Ectodermal cell (in vitro differentiated cells): ENCODE measurements around the gene EML6.

Experiments used
- H3K27ac ChIP-seq: 2 replicates; pipeline ENCODE4 v1.7.0; 2013; ENCODE audit warnings: mild to moderate bottlenecking, low read depth, low read length; ENCODE audit not compliant: insufficient read depth, poor library complexity, severe bottlenecking
- H3K27me3 ChIP-seq: 2 replicates; pipeline ENCODE4 v1.7.0; 2013; ENCODE audit warnings: mild to moderate bottlenecking, low read length; ENCODE audit not compliant: insufficient read depth, control insufficient read depth, poor library complexity, severe bottlenecking
- H3K36me3 ChIP-seq: one replicate; pipeline ENCODE4 v1.7.0; 2013; ENCODE audit warnings: low read length; ENCODE audit not compliant: control insufficient read depth, insufficient read depth
- H3K4me1 ChIP-seq: one replicate; pipeline ENCODE4 v1.7.0; 2013; ENCODE audit warnings: low read length; ENCODE audit not compliant: control insufficient read depth, insufficient read depth
- H3K4me3 ChIP-seq: 2 replicates; pipeline ENCODE4 v1.7.0; 2013; ENCODE audit warnings: low read depth, low read length, control low read depth; ENCODE audit not compliant: insufficient read depth
- H3K9me3 ChIP-seq: 2 replicates; pipeline ENCODE4 v1.7.0; 2013; ENCODE audit warnings: mild to moderate bottlenecking, low read length, moderate library complexity; ENCODE audit not compliant: control insufficient read depth
- WGBS, 2 experiments: methylation state at CpG; one replicate each; pipeline ENCODE4 v1.1.7; 2013; ENCODE audit warnings: missing lambda C conversion rate in 2 of 2; 5-methylcytosine and 5-hydroxymethylcytosine counted together

The EML6 gene

GRCh38 chr2:54946220-54946805 lies 222.9 kb downstream of the EML6 start:
- Histone ChIP-seq H3K27ac (no peak overlapping the region), H3K27me3 (no peaks in the 10 kb centered on the region), H3K4me3 (no peak overlapping the region), H3K4me1 (peaks cover 22% of the 10 kb centered on the region), H3K9me3 (no peaks in the 10 kb centered on the region), H3K36me3 (no peaks in the 10 kb centered on the region)
- 89 to 93% methylated on average over 9 of the region's 9 CpGs for WGBS, 2 experiments

GRCh38 chr2:54947136-54947535 lies 223.7 kb downstream of the EML6 start:
- no peaks in the 10 kb centered on the region for H3K27me3 ChIP-seq
- 85 to 90% methylated on average over 11 of the region's 11 CpGs for WGBS, 2 experiments
- H3K36me3 ChIP-seq = no peaks in the 10 kb centered on the region
- H3K9me3 ChIP-seq = no peaks in the 10 kb centered on the region
- peaks cover 22% of the 10 kb centered on the region for H3K4me1 ChIP-seq
- H3K4me3 ChIP-seq = no peak overlapping the region
- no peak overlapping the region for H3K27ac ChIP-seq

- no peaks in the 10 kb centered on the region for H3K27me3 ChIP-seq
- no peak overlapping the region for H3K4me3 ChIP-seq
- H3K9me3 ChIP-seq = no peaks in the 10 kb centered on the region
- no peak overlapping the region for H3K27ac ChIP-seq
- WGBS, 2 experiments = 87 to 90% methylated on average over 9 of the region's 9 CpGs
- H3K36me3 ChIP-seq = no peaks in the 10 kb centered on the region
- peaks cover 22% of the 10 kb centered on the region for H3K4me1 ChIP-seq
These were observed 224.2 kb downstream of the EML6 start for GRCh38 chr2:54947646-54948045.

GRCh38 chr2:54948120-54948519 lies 224.7 kb downstream of the EML6 start:
- Histone ChIP-seq H3K27ac (no peak overlapping the region), H3K4me3 (no peak overlapping the region), H3K9me3 (no peaks in the 10 kb centered on the region), H3K27me3 (no peaks in the 10 kb centered on the region), H3K4me1 (peaks cover 22% of the 10 kb centered on the region), H3K36me3 (no peaks in the 10 kb centered on the region)
- WGBS, 2 experiments = 81 to 82% methylated on average over 11 of the region's 12 CpGs

GRCh38 chr2:54949431-54949830 lies 226.0 kb downstream of the EML6 start:
- whole genome bisulfite sequencing, 2 experiments = 94 to 97% methylated on average over 6 of the region's 6 CpGs
- no peaks in the 10 kb centered on the region for H3K27me3 ChIP-seq
- H3K4me3 ChIP-seq = no peak overlapping the region
- H3K4me1 ChIP-seq = peaks cover 22% of the 10 kb centered on the region
- no peak overlapping the region for H3K27ac ChIP-seq
- H3K9me3 ChIP-seq = no peaks in the 10 kb centered on the region
- no peaks in the 10 kb centered on the region for H3K36me3 ChIP-seq

- no peaks in the 10 kb centered on the region for H3K36me3 ChIP-seq
- H3K27ac ChIP-seq = no peak overlapping the region
- H3K4me3 ChIP-seq = no peak overlapping the region
- H3K27me3 ChIP-seq = no peaks in the 10 kb centered on the region
- 86 to 95% methylated on average over 3 of the region's 3 CpGs for WGBS, 2 experiments
- no peaks in the 10 kb centered on the region for H3K9me3 ChIP-seq
- H3K4me1 ChIP-seq = peaks cover 16% of the 10 kb centered on the region
These were observed 227.3 kb downstream of the EML6 start for GRCh38 chr2:54950811-54951210.

GRCh38 chr2:54952425-54952824 lies 229.0 kb downstream of the EML6 start:
- Histone ChIP-seq H3K27ac (no peak overlapping the region), H3K4me3 (no peak overlapping the region), H3K9me3 (no peaks in the 10 kb centered on the region), H3K4me1 (peaks cover 8% of the 10 kb centered on the region), H3K27me3 (no peaks in the 10 kb centered on the region), H3K36me3 (no peaks in the 10 kb centered on the region)
- WGBS, 2 experiments = 88 to 90% methylated on average over 5 of the region's 5 CpGs

GRCh38 chr2:54952978-54953456 lies 229.6 kb downstream of the EML6 start:
- Histone ChIP-seq H3K9me3 (no peaks in the 10 kb centered on the region), H3K36me3 (no peaks in the 10 kb centered on the region), H3K27ac (no peak overlapping the region), H3K4me1 (peaks cover 5% of the 10 kb centered on the region), H3K27me3 (no peaks in the 10 kb centered on the region), H3K4me3 (no peak overlapping the region)
- WGBS, 2 experiments = 90 to 91% methylated on average over 9 of the region's 9 CpGs

- Histone ChIP-seq H3K9me3 (no peaks in the 10 kb centered on the region), H3K4me3 (no peak overlapping the region), H3K27me3 (no peaks in the 10 kb centered on the region), H3K36me3 (no peaks in the 10 kb centered on the region), H3K4me1 (peaks cover 5% of the 10 kb centered on the region), H3K27ac (no peak overlapping the region)
- 81 to 86% methylated on average over 8 of the region's 8 CpGs for WGBS, 2 experiments
These were observed 230.7 kb downstream of the EML6 start for GRCh38 chr2:54954158-54954557.

GRCh38 chr2:54954705-54955357 lies 231.4 kb downstream of the EML6 start:
- Histone ChIP-seq H3K9me3 (no peaks in the 10 kb centered on the region), H3K27ac (no peak overlapping the region), H3K4me3 (no peak overlapping the region), H3K36me3 (no peaks in the 10 kb centered on the region), H3K27me3 (no peaks in the 10 kb centered on the region), H3K4me1 (peaks cover 5% of the 10 kb centered on the region)
- WGBS, 2 experiments = 92 to 98% methylated on average over 3 of the region's 3 CpGs
